H1 (cell line): ENCODE data around the gene MPPE1. TPM values are rescaled to one million over a fixed set of nuclear protein-coding genes. Genes with fewer than 3 reads are reported as not detected.

Experiments used
- CBX8 ChIP-seq: fragments of 300-800, 300-1000 bp; sonication (generic); IDR thresholded peaks from 2 replicates; pipeline ENCODE4 v1.7.1; 2016; ENCODE audit warnings: low read depth, low read length, borderline replicate concordance
- HDAC2 ChIP-seq, 2 experiments: fragments of 300-600 bp in 1 of 2; sonication (generic) in 1 of 2; IDR thresholded peaks; 2 replicates each; pipeline ENCODE4 v1.6.1; 2011 to 2012; ENCODE audit warnings: low read depth in 2 of 2, low read length in 2 of 2, mild to moderate bottlenecking in 2 of 2, moderate library complexity in 2 of 2, borderline replicate concordance in 1 of 2, inconsistent platforms in 1 of 2
- polyA plus RNA-seq, 7 experiments: library from polyadenylated mRNA; depleted of rRNA in 3 of 7; stranded (reverse) in 5 of 7; unstranded in 2 of 7; fragments of >200 nt in 5 of 7; fragments of 200-250 nt in 2 of 7; gene quantifications; 1 replicate in 5 of 7; 2 replicates in 1 of 7; 4 replicates in 1 of 7; pipeline versions ENCODE4 v1.2.1 to v1.2.3, GENCODE V29; 2011 to 2013; ENCODE audit warnings: missing spikeins in 2 of 7, mixed read lengths in 2 of 7
- total RNA-seq: library from RNA; stranded (reverse); fragmentation: NEBNext Ultra II Directional; extraction: Animal tissue kit (Norgen Biotek cat#: 25700); gene quantifications from 2 replicates; pipeline ENCODE4 v1.2.1, GENCODE V29; 2021

MPPE1 gene
- total and polyA plus RNA-seq, 2 of the 8 experiments (the other 6 are each of a cell fraction or from before 2014, with no cell fraction given): 13.7 to 20.9 TPM

DNA sequence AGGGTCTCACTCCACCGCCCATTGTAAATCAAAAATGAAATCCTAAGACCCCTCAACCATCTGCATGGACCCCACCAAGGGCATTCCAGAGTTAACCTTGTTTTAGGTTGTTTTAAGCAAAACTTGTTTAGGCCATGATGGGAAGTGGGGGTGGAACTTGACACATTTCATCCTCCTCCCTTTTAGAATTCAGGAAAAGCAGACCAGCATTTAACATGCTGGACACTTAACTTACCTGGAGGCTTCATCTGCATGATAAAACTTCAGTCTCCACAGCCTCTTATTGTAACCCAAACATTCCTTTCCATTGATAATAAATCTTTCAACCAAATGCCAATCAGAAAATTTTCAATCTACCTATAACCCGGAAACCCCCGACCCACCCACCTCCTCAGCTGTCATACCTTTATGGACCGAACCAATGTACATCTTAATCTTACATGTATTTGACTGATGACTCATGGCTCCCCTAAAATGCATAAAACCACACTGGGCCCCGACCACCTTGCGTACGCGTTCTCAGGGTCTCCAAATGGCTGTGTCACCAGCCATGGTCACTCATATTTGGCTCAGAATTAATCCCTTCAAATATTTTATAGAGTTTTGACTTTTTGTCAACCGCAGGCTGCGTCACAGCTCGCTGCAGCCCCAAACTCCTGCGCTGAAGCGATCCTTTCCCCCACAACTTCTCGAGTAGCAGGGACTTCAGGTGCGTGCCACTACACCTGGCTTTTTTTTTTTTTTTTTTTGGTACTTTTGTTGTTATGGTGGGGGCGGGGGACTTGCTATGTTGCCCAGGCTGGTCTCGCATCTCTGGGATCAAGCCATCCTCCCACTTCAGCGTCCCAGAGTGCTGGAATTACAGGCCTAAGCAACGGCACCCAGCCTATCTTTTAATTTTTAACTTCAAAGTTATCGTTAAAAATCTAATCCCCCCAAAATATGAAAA lies 917 bp downstream of the MPPE1 start (continued):
- TF ChIP-seq CBX8: no peak
- TF ChIP-seq HDAC2 (IDR thresholded peaks at IDR 0.05; ENCODE audit: borderline replicate concordance in 1 of 2, low read depth in 2 of 2, low read length in 2 of 2): no peak
